ENCODE measurements around the gene SPIRE2.
"Not testable (repeated sequence)": the region's sequence is repeated elsewhere in the genome, so short reads cannot be mapped to it uniquely, and the experiment has no call there.

Gene SPIRE2, protein sequence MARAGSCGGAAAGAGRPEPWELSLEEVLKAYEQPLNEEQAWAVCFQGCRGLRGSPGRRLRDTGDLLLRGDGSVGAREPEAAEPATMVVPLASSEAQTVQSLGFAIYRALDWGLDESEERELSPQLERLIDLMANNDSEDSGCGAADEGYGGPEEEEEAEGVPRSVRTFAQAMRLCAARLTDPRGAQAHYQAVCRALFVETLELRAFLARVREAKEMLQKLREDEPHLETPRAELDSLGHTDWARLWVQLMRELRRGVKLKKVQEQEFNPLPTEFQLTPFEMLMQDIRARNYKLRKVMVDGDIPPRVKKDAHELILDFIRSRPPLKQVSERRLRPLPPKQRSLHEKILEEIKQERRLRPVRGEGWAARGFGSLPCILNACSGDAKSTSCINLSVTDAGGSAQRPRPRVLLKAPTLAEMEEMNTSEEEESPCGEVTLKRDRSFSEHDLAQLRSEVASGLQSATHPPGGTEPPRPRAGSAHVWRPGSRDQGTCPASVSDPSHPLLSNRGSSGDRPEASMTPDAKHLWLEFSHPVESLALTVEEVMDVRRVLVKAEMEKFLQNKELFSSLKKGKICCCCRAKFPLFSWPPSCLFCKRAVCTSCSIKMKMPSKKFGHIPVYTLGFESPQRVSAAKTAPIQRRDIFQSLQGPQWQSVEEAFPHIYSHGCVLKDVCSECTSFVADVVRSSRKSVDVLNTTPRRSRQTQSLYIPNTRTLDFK

DNA sequence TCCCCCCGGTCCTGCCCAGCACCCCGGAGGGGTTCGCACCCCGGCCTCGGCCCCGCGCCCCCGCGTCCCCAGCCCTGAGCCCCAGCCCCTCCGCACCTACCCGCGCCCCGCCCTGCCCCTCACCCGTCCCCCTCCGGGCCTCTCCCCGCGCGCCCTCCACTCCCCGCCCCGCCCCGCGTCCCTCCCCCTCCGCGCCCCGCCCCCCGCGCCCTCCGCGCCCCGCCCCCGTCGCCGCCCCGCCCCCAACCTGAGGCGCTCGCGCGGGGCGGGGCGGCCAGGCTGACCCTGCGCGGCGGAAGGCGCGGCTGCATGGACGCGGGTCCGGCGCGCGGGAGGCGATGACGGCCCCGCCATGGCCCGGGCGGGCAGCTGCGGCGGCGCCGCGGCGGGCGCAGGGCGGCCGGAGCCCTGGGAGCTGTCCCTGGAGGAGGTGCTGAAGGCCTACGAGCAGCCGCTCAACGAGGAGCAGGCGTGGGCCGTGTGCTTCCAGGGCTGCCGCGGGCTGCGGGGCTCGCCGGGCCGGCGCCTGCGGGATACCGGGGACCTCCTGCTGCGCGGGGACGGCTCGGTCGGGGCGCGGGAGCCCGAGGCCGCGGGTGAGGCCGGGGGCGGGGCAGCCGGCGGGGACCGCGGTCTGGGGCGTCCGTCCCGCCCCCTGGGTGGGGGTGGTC is at the start of gene SPIRE2:
TSS of gene SPIRE2 (plus strand) at position 277 of the 671 bp plus-strand sequence. CDS start at position 353, 76 bp downstream.
- DNase-seq, result peak; percentile 68

DNA sequence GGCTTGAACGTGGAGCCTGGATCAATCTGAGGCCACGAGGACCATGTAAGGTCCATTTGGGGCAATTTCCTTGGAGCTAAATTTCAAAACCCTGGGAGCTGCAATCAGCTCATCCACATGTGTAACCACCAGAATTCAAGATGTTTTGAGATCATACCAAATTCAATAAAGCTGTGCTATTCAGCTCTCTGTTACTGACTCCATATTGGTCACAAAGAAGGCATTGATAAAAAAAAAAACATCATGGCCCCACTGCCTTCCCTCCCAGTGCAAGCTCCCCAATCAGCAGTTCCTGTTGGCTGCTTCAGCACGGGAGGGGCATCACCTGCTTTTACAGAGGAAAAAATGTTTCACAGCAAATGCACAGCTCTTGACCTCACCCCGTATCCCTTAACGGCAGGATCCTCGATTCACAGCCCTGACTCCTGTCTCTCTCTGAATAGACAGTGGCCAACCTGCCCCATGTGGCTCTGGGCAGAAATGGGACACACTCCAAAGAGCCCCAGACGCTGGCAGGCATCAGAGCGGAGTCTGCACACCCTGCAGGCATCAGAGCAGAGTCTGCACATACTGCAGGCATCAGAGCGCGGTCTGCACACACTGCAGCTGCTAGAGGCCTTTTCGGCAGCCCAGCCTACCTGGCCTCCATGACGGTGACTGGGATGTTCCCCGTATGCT is 48.9 kb upstream of the SPIRE2 start:
- DNase-seq, result no peak

DNA sequence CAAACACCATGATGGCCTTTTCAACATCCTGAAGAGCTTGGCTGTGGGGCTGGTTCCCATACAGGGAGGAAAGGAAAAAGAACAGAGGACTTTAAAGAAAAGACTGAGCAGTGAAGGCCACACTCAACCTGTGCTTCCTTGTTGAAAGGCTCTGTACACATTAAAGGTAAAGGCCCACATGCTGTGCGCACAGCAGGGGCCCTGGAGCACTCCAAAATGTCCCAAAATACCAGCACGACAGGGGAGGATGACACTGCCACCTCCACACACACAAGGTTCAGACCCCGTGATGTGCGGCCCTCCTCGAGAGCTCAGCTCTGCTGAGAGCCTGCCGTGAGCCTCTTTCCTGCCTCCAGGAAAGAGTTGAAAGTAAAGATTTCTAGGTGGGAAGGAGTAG is 48.4 kb upstream of the SPIRE2 start:
- DNase-seq, result no peak

DNA sequence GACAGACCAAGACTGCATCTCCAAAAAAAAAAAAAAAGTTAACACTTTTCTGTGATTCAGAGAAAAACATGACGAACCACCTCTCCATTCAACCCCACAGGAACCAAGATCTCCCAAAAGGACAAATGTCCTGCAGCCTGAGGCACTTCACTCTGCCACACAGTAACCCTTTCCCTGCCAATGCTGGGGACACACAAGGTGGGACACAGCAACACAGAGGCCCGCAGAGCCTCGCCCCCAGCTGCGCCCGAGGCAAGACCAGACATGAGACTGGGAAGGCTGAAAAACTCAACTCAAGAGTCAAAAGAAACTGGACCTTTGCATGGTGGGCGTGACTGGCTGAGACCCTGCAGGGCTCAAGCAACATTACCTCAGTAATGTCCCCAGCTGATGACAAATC is 45.8 kb upstream of the SPIRE2 start:
- DNase-seq, result no peak

DNA sequence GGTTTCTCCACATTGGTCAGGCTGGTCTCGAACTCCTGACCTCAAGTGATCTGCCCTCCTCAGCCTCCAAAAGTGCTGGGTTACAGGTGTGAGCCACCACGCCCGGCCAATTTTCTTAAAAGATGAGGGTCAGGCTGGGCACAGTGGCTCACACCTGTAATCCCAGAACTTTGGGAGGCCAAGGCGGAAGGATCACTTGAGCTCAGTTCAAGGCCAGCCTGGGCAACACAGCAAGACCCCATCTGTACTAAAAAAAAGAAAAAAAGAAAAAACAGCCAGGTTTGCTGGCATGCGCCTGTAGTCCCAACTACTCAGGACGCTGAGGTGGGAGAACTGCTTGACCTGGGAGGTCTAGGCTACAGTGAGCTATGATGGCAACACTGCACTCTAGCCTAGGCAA is 44.3 kb upstream of the SPIRE2 start:
- not testable (repeated sequence) for DNase-seq

DNA sequence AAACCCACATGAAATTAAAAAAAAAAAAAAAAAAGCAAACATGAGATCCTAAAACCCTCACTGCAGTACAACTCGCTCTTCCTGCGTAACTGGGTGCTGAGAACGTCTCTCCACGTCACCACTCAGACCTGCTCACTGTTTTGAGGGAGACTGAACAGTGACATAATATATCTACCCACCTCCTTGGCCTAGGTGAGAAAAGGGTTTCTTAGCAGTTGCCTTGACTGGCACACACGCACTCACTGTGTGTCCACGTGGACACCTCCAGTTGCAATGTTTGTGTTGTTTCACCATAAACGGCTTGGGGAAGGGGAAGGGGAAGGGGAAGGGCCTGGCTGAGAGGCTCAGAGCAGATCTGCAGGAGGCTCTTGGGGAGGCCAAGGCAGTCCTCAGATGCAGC is 43.9 kb upstream of the SPIRE2 start:
- no peak for DNase-seq

DNA sequence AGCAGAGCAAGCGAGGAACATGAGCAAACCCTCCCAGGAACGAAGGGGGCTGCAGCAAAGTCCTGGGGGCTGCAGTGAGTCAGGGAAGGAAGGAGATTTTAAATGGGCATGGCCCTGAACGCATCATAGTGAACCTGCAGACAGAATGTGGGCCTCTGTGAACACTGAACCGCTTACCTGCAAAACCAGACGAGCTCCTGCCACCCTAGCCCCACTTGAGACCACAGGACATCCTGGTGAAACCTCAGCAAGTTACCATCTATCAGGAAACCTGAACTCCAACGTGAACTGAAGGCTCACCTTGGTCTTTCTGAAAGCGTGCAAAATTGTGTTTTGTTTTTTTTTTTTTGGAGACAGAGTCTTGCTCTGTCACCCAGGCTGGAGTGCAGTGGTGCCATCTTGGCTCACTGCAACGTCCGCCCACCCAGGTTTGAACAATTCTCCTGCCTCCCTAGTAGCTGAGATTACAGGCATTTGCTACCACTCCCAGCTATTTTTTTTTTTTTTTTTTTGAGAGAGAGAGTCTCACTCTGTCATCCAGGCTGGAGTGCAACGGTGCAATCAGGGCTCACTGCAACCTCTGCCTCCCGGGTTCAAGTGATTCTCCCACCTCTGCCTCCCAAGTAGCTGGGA is 42.6 kb upstream of the SPIRE2 start:
- no peak for DNase-seq

DNA sequence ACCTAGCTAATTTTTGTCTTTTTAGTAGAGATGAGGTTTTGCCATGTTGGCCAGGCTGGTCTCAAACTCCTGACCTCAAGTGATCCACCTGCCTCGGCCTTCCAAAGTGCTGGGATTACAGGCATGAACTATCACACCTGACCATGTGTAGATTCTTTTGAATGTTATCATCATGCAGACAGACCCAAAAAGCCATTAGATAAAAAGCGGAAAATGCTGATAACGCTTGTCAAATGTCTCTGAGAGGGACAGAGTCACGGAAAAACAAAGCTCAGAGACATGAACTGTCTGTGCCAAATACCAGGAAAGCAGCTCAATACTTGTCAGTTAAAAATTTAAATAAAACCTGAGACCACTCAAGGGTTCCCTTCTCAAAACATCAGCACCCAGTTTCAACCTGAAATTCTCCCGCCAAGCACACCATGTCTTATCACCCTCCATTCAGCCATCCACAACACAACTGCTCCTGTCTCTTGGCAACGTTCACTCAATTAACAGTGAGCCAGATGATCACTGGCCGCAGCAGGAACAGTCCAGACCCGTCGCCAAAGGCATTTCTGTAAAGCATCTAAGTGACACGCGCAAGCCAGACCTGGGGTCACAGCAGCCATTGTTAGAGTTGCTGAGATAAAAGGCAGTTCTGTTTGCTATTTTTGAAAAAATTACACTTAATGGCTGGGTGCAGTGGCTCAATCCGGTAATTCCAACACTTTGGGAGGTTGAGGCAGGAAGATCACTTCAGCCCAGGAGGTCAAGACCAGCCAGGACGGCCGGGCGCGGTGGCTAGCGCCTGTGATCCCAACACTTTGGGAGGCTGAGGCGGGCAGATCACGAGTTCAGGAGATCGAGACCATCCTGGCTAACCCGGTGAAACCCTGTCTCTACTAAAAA is 41.6 kb upstream of the SPIRE2 start:
- DNase-seq, result no peak

DNA sequence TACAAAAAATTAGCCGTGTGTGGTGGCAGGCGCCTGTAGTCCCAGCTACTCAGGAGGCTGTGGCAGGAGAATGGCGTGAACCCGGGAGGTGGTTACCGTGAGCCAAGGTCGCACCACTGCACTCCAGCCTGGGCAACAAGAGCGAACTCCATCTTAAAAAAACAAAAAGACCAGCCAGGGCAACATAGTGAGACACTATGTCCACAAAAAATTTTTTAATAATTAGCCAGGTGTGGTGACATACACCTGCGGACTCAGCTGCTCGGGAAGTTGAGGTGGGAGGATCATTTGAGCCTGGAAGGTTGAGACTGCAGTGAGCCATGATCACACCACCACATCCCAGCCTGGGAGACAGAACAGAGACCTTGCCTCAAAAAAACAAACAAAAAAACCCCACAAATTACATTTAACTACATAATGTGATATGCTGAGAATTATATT is 40.9 kb upstream of the SPIRE2 start:
- no peak for DNase-seq

DNA sequence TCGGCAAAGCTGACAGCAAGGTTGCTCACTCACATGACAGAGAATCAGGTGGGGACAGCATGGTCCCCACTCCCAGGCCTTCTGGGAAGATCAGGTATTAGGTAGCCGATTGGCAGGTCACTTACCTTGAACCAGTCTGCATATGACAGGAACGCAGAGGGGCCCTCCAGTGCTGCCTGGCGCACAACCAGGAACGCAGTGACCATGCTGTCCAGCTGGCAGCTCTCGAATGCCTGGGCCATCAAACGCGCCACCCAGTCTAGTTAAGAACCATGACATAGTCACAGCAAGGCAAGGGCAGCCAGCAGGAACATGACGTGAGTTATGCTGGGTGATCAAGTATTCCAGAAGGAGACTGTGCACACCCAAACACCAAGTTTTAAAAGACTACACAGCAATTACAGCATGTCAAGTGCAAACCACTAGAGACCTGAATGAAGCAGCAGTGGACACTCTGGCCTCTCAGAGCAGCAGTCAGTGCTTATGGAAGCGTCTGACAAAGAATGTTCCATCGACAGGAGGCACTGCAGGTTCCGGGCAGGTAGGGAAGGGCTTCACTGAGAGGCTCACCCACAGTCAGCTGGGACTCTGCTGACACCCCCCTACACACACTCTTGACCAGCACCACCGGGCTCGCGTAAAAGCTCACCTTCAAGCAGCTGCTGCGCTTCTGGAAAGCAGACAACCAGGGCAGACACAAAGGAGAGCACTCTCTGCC is 36.8 kb upstream of the SPIRE2 start:
- DNase-seq, result no peak

DNA sequence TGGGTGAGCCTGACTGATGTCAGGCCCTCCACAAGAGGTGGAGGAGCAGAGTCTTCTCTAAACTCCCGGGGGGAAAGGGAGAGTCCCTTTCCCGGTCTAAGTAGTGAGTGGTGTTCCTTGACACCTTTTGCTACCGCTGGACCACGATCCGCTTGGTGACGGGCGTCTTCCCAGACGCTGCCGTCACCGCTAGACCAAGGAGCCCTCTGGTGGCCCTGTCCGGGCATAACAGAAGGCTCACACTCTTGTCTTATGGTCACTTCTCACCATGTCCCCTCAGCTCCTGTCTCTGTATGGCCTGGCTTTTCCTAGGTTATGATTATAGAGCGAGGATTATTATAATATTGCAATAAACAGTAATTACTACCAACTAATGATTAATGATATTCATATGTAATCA is 35.2 kb upstream of the SPIRE2 start:
- DNase-seq, result peak; percentile 5

DNA sequence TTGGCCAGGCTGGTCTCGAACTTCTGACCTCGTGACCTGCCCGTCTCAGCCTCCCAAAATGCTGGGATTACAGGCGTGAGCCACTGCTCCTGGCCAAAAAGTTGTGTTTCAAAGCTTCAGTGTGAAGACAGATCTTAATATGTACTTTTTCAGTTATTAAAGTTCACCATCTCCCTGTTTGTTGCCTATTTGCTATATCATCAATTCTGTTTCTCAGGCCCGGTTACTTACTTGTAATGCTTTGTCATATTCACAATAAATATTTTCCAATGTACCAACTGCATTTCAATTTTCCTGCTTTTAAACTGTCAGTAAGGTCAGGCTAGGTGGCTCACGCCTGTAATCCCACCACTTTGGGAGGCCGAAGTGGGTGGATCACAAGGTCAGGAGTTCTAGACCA is 34.3 kb upstream of the SPIRE2 start:
- DNase-seq, result no peak

DNA sequence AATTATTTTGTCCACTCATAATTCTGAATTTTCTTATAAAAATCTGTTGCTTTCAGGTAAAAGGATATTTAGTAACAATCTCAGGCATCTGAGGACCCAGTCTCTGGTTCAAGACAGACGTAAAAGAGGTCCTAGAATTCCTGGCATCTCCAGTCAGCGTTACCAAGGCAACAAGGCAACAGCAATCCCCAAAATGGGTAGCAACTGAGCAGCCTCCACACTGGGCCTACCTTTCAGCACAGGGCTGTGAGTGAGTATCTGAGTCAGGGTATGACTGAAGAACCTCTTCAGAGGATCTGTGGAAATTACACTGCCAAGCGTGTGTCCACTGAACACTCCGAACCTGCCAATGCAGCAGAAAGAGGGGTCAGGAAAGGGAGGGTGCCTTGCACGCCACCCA is 32.6 kb upstream of the SPIRE2 start:
- DNase-seq, result no peak

DNA sequence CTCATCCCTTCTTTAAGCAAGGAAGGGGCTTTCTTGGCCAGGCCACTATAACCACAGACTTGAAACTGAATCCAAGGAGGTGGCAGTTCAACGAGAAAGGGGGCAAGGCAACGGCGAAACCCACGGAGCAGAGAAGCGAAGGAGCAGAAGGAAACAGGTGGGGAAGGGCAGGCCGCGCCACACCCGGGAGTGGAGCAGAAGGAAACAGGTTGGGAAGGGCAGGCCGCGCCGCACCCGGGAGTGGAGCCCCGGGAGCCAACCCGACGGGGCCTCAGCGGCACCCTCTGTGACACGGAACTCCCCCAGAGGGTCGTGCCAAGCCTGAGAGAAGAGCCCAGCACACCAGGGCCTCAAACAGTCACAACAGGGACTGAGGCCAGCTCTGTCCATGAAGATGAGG is 32.2 kb upstream of the SPIRE2 start:
- DNase-seq, result no peak

DNA sequence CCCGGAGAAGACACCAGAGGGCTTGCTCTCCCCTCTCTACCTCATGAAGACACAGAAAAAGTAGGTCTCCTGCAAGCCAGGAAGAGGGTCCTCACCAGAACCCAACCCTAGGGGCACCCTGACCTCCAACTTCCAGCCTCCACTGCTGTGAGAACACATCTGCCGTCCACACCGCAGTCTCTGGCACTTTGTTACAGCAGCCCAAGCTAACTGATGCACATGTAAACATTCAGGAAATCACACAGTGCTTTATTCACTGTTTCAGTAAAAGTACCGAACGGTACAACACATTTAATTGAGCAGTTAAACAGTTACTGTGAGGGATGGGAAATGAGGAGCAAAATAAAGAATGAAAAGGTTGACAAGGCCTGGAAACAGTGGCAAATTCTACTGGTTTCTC is 30.1 kb upstream of the SPIRE2 start:
- DNase-seq, result no peak

DNA sequence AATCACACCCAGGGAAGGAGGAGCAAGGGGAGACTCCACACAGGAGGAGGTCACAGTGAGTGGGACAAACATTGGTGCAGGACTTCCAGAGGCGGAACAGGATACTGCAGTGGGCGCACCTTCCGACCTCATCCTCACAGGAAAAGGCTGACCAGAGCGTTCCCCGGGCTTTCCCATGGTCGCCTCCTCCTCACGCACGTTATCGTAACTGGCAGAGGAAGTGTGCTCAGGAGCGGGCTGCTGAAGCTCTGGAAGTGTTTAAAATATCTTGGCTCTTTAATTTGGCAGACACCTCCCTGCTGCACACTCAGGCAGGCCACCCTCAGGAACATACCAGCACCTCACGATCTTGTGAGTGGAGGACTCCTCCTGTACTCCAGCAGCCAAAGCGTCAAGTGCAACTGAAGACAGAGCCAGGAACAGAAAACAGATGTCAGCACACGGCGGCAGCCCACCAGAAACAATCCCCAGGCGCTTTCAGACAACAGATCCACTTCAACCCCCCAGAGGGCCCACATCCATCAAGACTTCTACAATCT is 29.4 kb upstream of the SPIRE2 start:
- DNase-seq, result no peak

DNA sequence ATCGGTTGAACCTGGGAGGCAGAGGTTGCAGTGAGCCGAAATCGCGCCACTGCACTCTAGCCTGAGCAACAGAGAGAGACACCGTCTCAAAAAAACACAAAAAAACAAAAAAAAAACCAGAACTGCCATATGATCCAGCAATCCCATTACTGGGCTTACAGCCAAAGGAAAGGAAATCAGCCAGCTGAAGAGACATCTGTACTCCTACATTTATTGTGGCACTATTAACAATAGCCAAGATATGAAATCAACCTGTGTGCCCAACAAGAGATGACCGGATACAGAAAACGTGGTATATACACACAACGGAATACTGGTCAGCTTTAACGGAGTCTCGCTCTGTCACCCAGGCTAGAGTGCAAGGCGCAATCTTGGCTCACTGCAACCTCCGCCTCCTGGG is 26.5 kb upstream of the SPIRE2 start:
- DNase-seq, result no peak

DNA sequence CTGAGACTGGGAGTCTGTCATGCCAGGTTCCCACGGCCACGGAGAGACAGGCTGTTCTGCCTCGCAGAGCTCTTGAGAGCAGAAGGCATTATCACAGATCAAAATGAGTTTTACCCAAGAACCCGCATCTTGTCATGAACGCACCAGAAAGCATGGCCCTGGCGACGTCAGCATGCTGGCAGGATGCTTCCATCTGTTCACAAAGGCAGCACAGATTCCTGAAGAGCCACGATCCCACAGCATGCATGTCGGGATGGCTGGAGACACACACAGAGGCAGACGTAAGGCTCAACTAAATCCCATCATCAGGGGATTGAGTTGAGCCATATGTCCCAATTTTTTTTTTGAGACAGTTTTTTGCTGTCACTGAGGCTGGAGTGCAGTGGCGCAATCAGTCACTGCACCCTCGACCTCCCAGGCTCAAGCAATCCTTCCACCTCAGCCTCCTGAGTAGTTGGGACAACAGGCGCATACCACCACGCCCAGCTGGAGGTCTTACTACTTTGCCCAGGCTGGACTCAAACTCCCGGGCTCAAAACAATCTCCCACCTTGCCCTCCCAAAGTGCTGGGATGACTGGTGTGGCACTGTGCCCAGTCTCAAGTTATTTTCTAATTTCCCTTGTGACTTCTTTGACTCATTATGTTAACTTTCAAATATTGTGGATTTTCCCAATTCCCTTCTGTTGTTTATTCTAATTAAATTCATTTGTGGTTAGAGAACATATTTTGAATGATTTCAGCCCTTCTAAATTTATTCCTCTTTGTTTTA is 23.0 kb upstream of the SPIRE2 start:
- peak; percentile 70 for DNase-seq

DNA sequence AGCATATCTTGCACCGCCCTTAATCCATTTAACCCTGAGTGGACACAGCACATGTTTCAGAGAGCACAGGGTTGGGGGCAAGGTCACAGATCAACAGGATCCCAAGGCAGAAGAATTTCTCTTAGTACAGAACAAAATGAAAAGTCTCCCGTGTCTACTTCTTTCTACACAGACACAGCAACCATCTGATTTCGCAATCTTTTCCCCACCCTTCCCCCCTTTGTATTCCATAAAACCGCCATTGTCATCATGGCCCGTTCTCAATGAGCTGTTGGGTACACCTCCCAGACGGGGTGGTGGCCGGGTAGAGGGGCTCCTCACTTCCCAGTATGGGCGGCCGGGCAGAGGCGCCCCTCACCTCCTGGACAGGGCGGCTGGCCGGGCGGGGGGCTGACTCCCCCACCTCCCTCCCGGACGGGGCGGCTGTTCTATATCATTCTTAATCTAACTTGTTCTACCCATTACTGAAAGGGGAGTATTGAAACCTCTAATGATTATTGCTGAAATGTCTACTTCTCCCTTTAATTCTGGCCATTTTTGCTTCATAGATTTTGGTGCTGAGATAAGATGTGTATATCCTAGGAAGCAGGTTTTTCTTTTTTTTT is 21.6 kb upstream of the SPIRE2 start:
- not testable (repeated sequence) for DNase-seq
